ENCODE measurements around the gene TLE4.
"Not testable (repeated sequence)": the region's sequence is repeated elsewhere in the genome, so short reads cannot be mapped to it uniquely, and the experiment has no call there.

Gene TLE4
- total RNA-seq: 80.0 to 144 (median 88.9) reads per million in 4 experiments

DNA sequence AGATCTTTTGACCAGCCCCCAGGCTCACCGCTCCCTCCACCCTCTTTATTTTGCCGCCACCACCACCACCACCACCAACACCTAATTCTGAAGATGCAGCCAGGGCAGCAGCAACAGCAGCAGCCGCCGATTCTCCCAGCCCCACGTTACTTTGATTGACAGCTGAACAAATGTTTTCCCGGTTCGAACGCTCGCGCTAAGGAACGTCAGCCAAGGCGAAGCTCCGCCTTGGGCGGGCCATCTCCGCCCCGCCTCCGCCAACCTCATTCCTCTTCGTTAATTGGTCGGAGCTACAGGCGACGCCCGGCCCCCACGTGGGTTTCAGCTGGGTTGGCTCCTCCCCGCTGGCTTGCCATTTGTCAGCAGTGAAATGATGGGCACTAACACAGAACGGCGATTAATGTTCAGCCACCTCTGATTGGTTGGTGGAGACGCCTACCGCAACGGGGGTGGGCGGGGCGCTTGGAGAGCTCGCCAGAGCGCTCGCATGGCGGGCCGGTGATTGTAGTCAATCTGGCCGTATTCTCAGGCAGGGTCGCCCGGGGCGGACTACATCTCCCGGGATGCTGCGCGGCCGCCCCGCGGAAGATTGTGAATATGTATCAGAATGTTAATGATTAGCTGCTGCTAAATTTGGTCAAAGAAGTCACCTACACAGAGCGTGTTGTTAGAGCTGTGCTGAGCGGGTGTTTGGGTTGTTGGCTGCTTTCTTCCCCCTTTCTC lies at the start of gene TLE4:
Gene TLE4 (plus strand): TSS at position 657 of the 723 bp plus-strand sequence. CDS start 826 bp downstream, outside the sequence.
- peak; percentile 100 for DNase-seq

DNA sequence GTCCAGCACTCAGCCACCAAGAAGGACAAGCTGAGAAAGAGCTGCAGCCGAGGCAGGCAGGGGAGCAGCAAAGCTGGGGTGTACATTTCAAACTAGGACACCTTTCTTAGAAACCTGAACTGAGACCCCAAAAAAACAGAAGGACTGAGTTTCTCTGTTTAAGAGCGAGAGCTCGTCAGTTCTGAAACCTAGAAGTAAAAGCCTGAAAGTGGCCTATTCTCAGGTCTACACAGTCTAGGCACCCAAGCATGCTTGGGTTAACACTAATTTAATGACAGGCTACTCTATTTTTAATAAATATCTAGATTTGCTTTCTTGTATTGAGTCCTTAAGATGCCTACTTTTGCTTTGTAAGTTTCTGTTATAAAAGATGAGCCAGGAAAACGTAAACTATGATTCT lies 49.0 kb upstream of the TLE4 start:
- no peak for DNase-seq

DNA sequence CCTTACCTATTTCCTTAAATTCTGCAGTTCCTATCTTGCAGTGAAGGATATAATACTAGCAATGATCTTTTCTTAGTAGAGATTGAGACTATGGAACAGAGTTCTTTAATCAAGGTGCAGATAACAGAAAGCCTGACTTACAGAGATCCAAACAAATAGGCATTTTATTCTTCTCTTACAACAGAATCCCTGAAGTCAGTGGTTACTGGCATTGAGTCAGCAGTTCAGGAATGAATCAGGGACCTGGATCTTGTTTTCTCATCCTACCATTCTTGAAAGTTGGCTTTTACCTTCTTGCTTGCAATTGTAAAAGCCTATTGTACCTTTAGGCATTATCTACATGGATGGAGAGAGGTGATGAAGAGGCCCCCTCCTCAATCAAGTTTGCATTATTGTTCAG lies 47.5 kb upstream of the TLE4 start:
- DNase-seq: no peak

DNA sequence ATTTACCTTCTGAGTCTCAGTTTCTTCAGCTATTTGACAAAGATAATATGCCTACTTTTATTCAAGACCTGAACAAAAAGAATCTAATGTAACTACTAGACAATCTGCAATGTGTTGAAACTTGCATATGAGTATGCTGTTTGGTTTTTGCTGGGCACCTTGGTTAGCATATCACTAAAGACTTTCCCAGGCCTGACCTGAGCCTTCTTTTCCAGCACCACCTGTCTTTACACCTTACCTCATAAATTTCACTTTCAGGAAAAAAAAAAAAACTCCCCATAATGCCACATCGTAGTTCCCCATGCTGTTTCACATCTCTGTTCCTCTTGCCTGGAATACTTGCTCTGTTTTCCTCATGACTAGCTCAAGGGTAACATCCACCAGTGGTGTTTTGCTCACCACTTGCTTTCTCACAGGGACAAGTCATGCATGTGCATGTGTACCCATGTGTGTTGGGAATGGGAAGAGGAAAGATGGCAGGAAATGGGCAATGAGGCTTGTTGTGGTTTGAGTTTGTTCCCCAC lies 45.6 kb upstream of the TLE4 start:
- DNase-seq: no peak

DNA sequence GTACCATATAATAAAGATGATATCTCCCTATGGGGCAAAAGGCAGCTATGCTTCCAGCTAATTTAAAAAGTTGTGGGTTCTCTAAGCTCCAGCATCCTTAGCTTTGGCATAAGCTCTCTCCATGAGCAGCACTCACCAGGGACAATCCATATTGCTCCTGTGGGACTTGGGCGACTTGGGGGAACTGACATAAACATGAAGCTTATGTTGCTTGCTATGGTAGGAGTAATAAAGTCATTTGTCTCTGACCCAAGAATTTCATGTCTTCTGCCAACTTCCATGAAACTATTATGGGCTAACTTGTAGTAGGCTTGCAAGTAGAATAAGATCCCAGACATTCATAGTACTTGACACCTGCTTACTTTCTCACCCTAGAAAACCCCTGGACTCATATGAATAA lies 36.2 kb upstream of the TLE4 start:
- DNase-seq: no peak

DNA sequence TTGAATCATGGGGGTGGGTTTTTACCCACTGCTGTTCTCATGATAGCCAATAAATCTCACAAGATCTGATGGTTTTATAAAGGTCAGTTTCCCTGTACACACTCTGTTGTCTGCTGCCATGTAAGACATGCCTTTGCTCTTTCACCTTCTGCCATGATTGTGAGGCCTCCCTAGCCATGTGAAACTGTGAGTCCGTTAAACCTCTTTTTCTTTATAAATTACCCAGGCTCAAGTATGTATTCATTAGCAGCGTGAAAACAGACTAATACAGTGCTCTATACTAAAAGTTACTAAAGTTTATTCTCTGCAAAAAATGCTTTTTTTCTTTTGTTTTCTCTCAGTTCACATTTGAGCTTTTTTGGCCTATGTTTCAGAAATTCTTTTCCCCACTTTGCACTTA lies 33.9 kb upstream of the TLE4 start:
- DNase-seq: no peak

- DNase-seq: no peak
Observed at GRCh38 chr9:79542735-79543620, 28.8 kb upstream of the TLE4 start.

DNA sequence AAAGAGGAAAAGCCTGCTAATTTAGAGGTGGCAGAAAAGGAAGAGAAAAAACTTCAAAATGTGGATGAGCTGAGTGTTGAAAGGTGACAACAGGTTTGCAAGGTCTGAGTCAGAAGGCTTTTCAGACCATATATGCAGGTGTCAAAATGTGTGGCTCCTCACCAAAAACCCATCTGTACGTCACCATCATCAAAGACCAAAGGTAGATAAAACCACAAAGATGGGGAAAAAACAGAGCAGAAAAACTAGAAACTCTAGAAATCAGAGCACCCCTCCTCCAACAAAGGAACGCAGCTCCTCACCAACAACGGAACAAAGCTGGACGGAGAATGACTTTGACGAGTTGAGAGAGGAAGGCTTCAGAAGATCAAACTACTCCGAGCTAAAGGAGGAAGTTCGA lies 27.4 kb upstream of the TLE4 start:
- not testable (repeated sequence) for DNase-seq

GRCh38 chr9:79551586-79551985 lies 20.2 kb upstream of the TLE4 start:
- DNase-seq: no peak

- no peak for DNase-seq
Observed at GRCh38 chr9:79551994-79552393, 19.8 kb upstream of the TLE4 start.

- DNase-seq: no peak
Observed at GRCh38 chr9:79555474-79556089, 16.2 kb upstream of the TLE4 start.

DNA sequence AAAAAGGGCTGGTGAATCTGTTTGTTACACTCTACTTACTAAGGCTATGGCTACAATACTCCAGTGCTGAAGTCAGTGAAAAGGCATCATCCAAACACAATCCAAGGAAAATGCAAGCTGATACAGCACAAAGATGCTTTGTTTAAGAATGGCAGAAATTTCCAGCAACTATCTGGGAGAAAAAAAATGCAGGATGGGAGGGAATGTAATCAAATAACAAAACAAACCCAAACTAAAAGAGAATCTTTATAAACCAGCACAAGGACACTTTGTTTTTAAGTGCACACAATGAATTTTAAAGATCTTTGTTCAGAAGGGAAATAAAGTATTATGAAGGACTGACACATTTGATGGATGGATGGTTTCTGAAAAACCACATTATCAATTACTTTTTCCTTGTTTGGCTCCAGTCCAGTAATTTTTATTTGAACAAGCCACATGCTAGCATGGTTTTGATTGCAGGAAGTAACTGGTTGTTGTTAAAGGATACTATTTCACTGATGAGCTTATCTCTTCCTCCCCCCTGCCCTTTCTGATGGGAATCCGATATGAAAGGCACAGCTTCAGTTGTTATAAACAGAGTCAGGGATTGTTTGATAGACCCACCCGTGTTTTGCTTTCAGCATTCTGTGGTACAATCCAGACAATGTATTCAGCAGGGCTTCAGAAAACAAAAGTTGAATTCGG lies 12.1 kb upstream of the TLE4 start:
- no peak for DNase-seq

DNA sequence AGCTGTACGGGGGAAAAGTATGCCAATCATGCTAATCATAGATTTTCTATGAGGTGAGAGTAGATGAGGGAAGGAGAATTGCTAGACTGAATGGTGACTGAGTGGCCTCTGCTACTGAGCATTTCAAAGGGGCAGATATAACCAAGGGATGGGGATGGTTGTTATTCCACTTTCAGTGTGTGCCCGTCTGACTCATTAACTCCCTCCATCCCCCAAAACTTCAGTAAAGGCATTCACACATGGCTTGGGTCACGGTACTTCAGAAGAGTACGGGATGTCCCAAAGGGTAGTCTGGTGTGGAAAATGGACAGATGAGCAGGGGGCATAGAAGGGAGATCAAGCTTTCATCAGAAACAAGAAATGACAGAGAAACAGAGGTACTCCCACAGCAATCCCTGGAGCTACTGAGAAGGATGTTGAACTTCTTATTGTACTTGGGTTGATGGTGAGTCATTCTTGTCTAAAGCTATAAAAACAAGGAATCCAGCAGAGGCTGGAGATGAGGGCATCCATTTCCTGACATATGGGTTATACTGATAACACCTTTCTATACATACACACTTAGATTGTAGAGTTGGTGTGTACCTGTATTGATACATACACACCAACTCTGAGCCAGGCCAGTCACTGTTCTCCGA lies 8.9 kb upstream of the TLE4 start:
- DNase-seq: no peak

DNA sequence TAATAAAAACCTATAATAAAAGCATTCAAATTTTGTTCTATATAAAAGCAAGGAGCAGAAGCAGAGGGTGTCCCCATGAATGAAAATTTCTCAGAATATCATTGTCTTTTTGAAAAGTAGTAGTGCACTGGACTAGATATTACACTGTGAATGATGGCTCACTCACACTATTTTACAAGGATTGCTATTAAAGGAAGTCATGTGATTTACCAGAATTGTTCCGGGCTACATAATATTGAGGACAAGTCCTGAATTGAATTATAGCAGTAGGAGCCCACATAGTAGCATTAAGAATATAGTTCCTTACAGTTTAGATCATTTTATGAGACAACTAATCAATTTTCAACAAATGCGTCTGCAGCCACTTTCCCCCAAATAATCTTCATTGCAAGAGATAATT lies 7.7 kb upstream of the TLE4 start:
- no peak for DNase-seq

DNA sequence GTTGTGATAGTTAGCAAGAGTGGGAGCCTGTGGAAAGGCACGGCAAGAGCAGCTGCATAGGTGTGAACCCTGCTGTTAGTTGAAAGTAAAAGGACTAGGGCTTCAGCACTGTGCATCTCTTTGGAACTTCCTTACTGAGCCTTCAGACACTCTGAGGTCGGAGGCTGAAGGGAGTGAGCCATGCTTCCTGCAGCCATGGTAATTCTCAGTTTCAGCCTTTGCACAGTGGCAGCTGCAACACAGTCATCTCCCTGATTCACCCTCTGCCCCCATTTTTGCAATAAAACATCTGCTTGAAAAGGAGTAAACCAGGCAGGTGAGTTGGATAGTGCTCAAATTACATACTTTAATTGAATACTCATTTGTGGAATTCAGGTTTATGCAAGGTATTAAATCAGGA lies 6.5 kb upstream of the TLE4 start:
- DNase-seq: no peak

DNA sequence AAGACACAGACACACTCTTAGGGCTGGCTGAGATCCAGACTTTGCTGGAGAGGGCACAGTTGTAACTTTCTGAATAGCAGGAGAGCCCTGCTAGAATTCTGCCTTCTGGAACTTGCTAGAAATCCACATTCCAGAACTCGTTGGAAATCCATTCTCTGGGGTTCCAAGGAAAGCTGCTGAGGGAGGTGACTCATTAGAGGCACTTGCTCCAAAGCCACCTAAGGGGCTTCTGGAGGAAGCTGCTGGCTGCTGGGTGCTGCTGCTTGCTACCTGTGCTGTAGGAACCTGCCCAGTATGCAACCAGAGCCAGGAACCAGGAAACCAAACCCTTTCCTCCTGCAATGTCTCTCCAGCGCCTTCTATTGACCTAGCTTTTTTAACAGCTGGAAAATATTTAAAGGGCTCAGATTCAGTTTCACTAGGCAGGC lies 4.1 kb upstream of the TLE4 start:
- DNase-seq: no peak

DNA sequence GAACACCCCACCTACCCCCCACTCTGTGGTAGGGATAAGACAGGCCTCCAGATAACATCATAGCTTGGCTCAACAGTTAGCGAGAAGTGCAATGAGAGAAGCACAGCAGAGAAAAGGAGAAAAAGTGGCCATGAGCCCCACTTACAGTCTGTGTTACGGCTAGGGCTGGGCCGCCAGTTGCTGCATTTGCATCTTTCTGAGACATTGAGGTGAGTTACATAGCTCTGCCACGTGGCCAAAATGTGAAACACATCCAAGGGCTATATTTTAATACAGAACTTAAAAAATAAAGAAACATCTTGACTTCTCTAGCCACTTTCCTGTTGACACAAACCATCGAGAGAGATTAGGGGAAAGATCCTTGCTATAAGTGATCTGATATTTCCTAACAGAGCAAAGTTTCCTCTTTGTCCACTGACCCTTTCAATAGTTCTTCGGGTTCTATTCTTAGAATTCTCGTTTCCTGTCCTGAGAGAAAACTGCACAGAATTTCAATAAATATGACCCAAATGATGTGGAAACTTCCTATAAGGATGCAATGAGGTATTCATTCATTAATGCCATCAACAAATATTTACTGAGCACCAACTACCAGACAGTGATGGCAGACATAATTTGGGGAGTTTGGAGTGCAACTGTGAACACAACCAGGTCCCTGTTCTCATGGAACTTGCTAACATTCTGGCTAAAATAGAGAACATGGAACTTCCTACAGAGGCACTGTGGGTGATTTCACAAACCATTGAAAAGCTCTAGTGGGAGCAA lies 3.2 kb upstream of the TLE4 start:
- no peak for DNase-seq

GRCh38 chr9:79569814-79570447 lies 1.8 kb upstream of the TLE4 start:
- DNase-seq: no peak

- DNase-seq: peak; percentile 26
Observed at GRCh38 chr9:79570448-79571308, 1.1 kb upstream of the TLE4 start.
